Sigmoid colon (tissue), 7 donors: ENCODE measurements around the gene SORT1. TPM values are rescaled to one million over a fixed set of nuclear protein-coding genes. Genes with fewer than 3 reads are reported as not detected.
"Not testable (repeated sequence)": the region's sequence is repeated elsewhere in the genome, so short reads cannot be mapped to it uniquely, and the experiment has no call there.

Source experiments
- DNase-seq: peaks from one replicate; pipeline ENCODE4 v3.0.0-alpha.2; 2019
- H3K27ac ChIP-seq, 4 donors: fragments of 200-600 bp; sonication (generic); one replicate each; pipeline ENCODE4 v1.5.1; 2016 to 2019; ENCODE audit warnings: mild to moderate bottlenecking in 1 of 4
- H3K27me3 ChIP-seq, 3 donors: fragments of 200-600 bp; sonication (generic); one replicate each; pipeline ENCODE4 v1.5.1; 2019; ENCODE audit warnings: mild to moderate bottlenecking in 1 of 3
- H3K36me3 ChIP-seq, 4 donors: fragments of 200-600 bp; sonication (generic); one replicate each; pipeline ENCODE4 v1.5.1; 2016 to 2019
- H3K4me1 ChIP-seq, 4 donors: fragments of 200-600 bp; sonication (generic); one replicate each; pipeline ENCODE4 v1.5.1; 2017 to 2019
- H3K4me3 ChIP-seq, 4 donors: fragments of 200-600 bp; sonication (generic); one replicate each; pipeline ENCODE4 v1.5.1; 2017 to 2019; ENCODE audit warnings: mild to moderate bottlenecking in 2 of 4, moderate library complexity in 1 of 4
- H3K9me3 ChIP-seq, 4 donors: fragments of 200-600 bp in 3 of 4; sonication (generic) in 3 of 4; one replicate each; pipeline versions ENCODE4 v1.5.1 to v1.6.1; 2013 to 2019
- EP300 ChIP-seq, 4 donors: sonication (generic); formaldehyde crosslinking; IDR thresholded peaks; one replicate each; pipeline ENCODE4 v1.6.1; 2017; ENCODE audit warnings: antibody characterized with exemption in 4 of 4
- POLR2A ChIP-seq, 2 donors: fragments of 450-650 bp; IDR thresholded peaks; one replicate each; pipeline ENCODE4 v1.6.1; 2016; ENCODE audit warnings: antibody characterized with exemption in 2 of 2, mild to moderate bottlenecking in 2 of 2, moderate library complexity in 2 of 2
- POLR2AphosphoS5 ChIP-seq, 4 donors: sonication (generic); formaldehyde crosslinking; IDR thresholded peaks; one replicate each; pipeline ENCODE4 v1.6.1; 2017; ENCODE audit warnings: antibody characterized with exemption in 4 of 4
- WGBS, 2 donors: extraction: QIAGEN DNeasy Blood & Tissue Kit; methylation state at CpG; one replicate each; pipeline ENCODE4 v1.1.7; 2013; 5-methylcytosine and 5-hydroxymethylcytosine counted together
- intact Hi-C: fragments of 100-400 bp; cut with DNase I; formaldehyde crosslinking; loops from one replicate; pipeline ENCODE4 v1.15.1; 2023
- polyA plus RNA-seq, 3 donors: library from polyadenylated mRNA; stranded (reverse); fragments of 200-250 nt; gene quantifications; one replicate each; pipeline ENCODE4 v1.2.3, GENCODE V29; 2013
- total RNA-seq, 4 donors: library from RNA; depleted of rRNA; stranded (reverse); fragments of >200 nt; gene quantifications; one replicate each; pipeline ENCODE4 v1.1.0, GENCODE V29; 2016
- TF ChIP-seq, protein P1 (sequence below), 4 experiments: fragments of 450-650 bp in 3 of 4; fragments of 200-600 bp in 1 of 4; IDR thresholded peaks; one replicate each; pipeline ENCODE4 v1.5.1; 2016 to 2019; ENCODE audit warnings: antibody characterized with exemption in 4 of 4, mild to moderate bottlenecking in 3 of 4, moderate library complexity in 2 of 4
- donor health status: healthy with polysubstance abuse.
- donor health status: Bipolar disorder and iron deficiency.
- donor health status: healthy.

The SORT1 gene
- total and polyA plus RNA-seq, 7 donors = 7.2 to 55.1 (median 37.0) TPM

DNA sequence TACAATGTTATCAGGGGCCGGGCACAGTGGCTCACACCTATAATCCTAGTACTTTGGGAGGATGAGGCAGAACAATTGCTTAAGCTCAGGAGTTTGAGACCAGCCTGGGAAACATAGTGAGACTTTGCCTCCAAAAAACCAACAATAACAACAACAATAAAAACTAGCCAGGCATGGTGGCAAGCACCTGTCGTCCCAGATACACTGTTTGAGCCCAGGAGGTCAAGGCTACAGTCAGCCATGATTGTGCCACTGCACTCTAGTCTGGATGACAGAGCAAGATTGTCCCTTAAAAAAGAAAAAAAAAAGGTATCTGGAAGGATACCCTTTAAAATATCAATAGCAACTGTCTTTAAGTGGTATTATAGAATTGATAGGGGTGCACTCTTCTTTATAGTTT, 16.1 kb downstream of the SORT1 start:
- Histone ChIP-seq H3K4me3 (no peak overlapping the region), H3K36me3 (no peaks in the 10 kb centered on the region), H3K4me1 (peaks cover 0 to 74% (median 57%) of the 10 kb centered on the region in 4 donors), H3K9me3 (no peaks in the 10 kb centered on the region), H3K27me3 (no peaks in the 10 kb centered on the region), H3K27ac (peak overlapping the region in 2 of 4 donors; percentile 85 to 90)
- intact Hi-C loops = no loop called here
- 29 to 69% methylated on average over 2 of the region's 2 CpGs for WGBS, 2 donors
- no peak for DNase-seq
- TF ChIP-seq EP300 (IDR thresholded peaks at IDR 0.05) (no peak), POLR2A (IDR thresholded peaks at IDR 0.05) (no peak), POLR2AphosphoS5 (IDR thresholded peaks at IDR 0.05) (no peak)
- TF ChIP-seq, protein P1, sequence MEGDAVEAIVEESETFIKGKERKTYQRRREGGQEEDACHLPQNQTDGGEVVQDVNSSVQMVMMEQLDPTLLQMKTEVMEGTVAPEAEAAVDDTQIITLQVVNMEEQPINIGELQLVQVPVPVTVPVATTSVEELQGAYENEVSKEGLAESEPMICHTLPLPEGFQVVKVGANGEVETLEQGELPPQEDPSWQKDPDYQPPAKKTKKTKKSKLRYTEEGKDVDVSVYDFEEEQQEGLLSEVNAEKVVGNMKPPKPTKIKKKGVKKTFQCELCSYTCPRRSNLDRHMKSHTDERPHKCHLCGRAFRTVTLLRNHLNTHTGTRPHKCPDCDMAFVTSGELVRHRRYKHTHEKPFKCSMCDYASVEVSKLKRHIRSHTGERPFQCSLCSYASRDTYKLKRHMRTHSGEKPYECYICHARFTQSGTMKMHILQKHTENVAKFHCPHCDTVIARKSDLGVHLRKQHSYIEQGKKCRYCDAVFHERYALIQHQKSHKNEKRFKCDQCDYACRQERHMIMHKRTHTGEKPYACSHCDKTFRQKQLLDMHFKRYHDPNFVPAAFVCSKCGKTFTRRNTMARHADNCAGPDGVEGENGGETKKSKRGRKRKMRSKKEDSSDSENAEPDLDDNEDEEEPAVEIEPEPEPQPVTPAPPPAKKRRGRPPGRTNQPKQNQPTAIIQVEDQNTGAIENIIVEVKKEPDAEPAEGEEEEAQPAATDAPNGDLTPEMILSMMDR (IDR thresholded peaks at IDR 0.05) = no peak

DNA sequence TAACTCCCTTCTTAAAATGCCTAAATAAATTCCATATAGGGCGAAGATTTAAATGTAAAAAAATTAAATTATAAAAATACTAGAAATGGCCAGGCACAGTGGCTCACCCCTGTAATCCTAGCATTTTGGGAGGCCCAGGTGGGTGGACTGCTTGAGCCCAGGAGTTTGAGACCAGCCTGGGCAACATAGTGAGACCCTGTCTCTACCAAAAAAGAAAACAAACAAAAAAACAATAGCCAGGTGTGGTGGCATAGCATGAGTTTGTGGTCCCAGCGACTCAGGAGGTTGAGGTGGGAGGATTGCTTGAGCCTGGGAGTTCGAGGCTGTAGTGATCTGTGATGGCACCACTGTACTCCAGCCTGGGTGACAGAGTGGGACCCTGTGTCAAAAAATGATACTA, 17.8 kb downstream of the SORT1 start:
- Histone ChIP-seq H3K4me3 (no peak overlapping the region), H3K36me3 (no peaks in the 10 kb centered on the region), H3K27ac (peak overlapping the region in 2 of 4 donors; percentile 15 to 19), H3K9me3 (no peaks in the 10 kb centered on the region), H3K4me1 (peaks cover 0 to 58% (median 40%) of the 10 kb centered on the region in 4 donors), H3K27me3 (no peaks in the 10 kb centered on the region)
- TF ChIP-seq POLR2A (IDR thresholded peaks at IDR 0.05) (no peak), EP300 (IDR thresholded peaks at IDR 0.05) (no peak), POLR2AphosphoS5 (IDR thresholded peaks at IDR 0.05) (no peak)
- TF ChIP-seq, protein P1 (IDR thresholded peaks at IDR 0.05) = no peak
- DNase-seq = no peak
- intact Hi-C loops = no loop called here
- 94 to 95% methylated on average over 3 of the region's 3 CpGs for WGBS, 2 donors

DNA sequence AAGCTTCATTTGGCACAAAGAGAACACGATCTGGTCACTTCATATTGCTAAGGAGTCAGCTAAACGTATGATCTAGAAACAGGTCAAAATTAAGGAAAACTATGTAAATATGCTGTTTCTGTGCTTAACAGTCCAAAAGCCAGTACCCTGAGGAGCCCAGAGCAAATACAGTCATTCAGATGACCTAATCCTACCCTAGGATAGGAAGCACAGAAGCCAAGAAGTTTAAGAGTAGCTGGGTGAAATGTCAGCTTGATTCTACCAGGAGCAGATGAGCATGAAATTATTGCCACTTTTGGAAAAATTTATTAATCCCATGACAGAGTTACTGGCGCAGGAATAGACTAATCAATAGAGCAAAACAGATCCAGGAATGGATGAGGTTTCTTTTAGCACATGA, 18.3 kb downstream of the SORT1 start:
- Histone ChIP-seq H3K27me3 (no peaks in the 10 kb centered on the region), H3K4me3 (no peak overlapping the region), H3K36me3 (no peaks in the 10 kb centered on the region), H3K4me1 (peaks cover 0 to 53% (median 35%) of the 10 kb centered on the region in 4 donors), H3K9me3 (no peaks in the 10 kb centered on the region), H3K27ac (peak overlapping the region in 2 of 4 donors; percentile 15 to 19)
- intact Hi-C loops = no loop called here
- TF ChIP-seq POLR2A (IDR thresholded peaks at IDR 0.05) (no peak), EP300 (IDR thresholded peaks at IDR 0.05) (no peak), POLR2AphosphoS5 (IDR thresholded peaks at IDR 0.05) (no peak)
- TF ChIP-seq, protein P1 (IDR thresholded peaks at IDR 0.05) = no peak
- DNase-seq = no peak
- WGBS, 2 donors = 91 to 92% methylated on average over 3 of the region's 3 CpGs

DNA sequence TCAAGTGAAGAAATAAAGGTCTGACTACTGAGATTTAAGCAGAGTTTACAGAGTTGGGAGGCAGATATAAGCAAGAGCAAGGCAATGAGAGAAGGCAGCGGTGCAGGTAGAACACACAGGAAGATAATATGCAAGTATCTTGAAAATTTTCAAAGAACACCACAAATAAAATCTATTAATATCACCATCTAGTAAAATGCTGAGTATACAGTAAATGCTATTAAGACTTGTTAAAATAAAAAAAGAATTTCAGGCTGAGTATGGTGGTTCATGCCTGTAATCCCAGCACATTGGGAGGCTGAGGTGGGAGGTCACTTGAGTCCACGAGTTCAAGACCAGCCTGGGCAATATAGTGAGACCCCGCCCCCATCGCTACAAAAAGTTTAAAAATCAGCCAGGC, 20.0 kb downstream of the SORT1 start:
- WGBS, 2 donors = 90 to 92% methylated on average over 4 of the region's 4 CpGs
- no peak for DNase-seq
- peaks cover 0 to 44% (median 29%) of the 10 kb centered on the region in 4 donors for H3K4me1 ChIP-seq

DNA sequence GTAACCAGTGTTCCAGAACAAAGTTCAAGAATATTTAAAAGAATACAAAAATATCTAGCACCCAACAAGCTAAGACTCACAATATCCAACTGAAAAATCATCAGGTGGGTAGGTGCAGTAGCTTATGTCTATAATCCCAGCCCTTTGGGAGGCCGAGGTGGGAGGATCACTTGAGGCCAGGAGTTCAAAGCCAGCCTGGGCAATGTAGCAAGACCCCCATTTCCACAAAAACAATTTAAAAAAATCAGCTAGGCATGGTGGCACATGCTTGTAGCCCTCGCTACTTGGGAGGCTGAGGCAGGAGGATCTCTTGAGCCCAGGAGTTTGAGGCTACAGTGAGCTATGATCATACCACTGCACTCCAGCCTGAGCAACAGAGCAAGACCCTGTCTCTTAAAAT, 24.0 kb downstream of the SORT1 start:
- H3K27ac ChIP-seq, H3K9me3 ChIP-seq, H3K27me3 ChIP-seq, H3K36me3 ChIP-seq, DNase-seq, intact Hi-C loops, H3K4me3 ChIP-seq: not testable (repeated sequence)
- peaks cover 0 to 59% (median 47%) of the 10 kb centered on the region in 4 donors for H3K4me1 ChIP-seq
- 96 to 98% methylated on average over 2 of the region's 2 CpGs for WGBS, 2 donors

More for the DNA sequence above, 20.0 kb downstream of the SORT1 start:
- Histone ChIP-seq H3K9me3 (no peaks in the 10 kb centered on the region), H3K27ac (no peak overlapping the region), H3K4me3 (no peak overlapping the region), H3K27me3 (no peaks in the 10 kb centered on the region), H3K36me3 (no peaks in the 10 kb centered on the region)
- intact Hi-C loops = no loop called here
- TF ChIP-seq EP300 (IDR thresholded peaks at IDR 0.05) (no peak), POLR2A (IDR thresholded peaks at IDR 0.05) (no peak), POLR2AphosphoS5 (IDR thresholded peaks at IDR 0.05) (no peak)
- TF ChIP-seq, protein P1 (IDR thresholded peaks at IDR 0.05) = no peak
